HepG2 (cell line): ENCODE measurements around the gene HSD3B7. TPM values are rescaled to one million over a fixed set of nuclear protein-coding genes. Genes with fewer than 3 reads are reported as not detected.

ENCODE experiments used
- CBX2 ChIP-seq, 2 experiments: fragments of 200-600 bp in 1 of 2; sonication (generic); formaldehyde crosslinking in 1 of 2; IDR thresholded peaks; 2 replicates each; pipeline versions ENCODE4 v1.7.0 to v1.8.1; 2018 to 2022; ENCODE audit warnings: low read depth in 2 of 2, low read length in 1 of 2, mild to moderate bottlenecking in 1 of 2, missing genetic modification reagents in 1 of 2
- HHEX ChIP-seq: IDR thresholded peaks from 2 replicates; pipeline ENCODE4 v1.6.1; 2016; ENCODE audit warnings: control low read depth
- HNF1B ChIP-seq: sonication (generic); formaldehyde crosslinking; IDR thresholded peaks from 2 replicates; pipeline ENCODE4 v1.5.1; 2020; ENCODE audit warnings: mild to moderate bottlenecking, moderate library complexity, missing genetic modification reagents
- IRF1 ChIP-seq: sonication (generic); formaldehyde crosslinking; IDR thresholded peaks from 2 replicates; pipeline ENCODE4 v1.4.0; 2020; ENCODE audit warnings: low read depth, mild to moderate bottlenecking, missing genetic modification reagents
- MED8 ChIP-seq: sonication (generic); formaldehyde crosslinking; IDR thresholded peaks from 2 replicates; pipeline ENCODE4 v1.8.1; 2023; ENCODE audit warnings: mild to moderate bottlenecking, missing genetic modification reagents; ENCODE audit not compliant: insufficient replicate concordance
- MTF2 ChIP-seq: sonication (generic); formaldehyde crosslinking; IDR thresholded peaks from 2 replicates; pipeline ENCODE4 v1.5.0; 2020; ENCODE audit warnings: missing genetic modification reagents, borderline replicate concordance
- PHF20 ChIP-seq: sonication (generic); formaldehyde crosslinking; IDR thresholded peaks from 2 replicates; pipeline ENCODE4 v1.5.0; 2020; ENCODE audit warnings: mild to moderate bottlenecking, missing genetic modification reagents
- REST ChIP-seq, 2 experiments: IDR thresholded peaks; 2 replicates each; pipeline ENCODE4 v1.6.1; 2011 to 2012; ENCODE audit warnings: low read length in 2 of 2, borderline replicate concordance in 1 of 2, low read depth in 1 of 2, mild to moderate bottlenecking in 1 of 2, moderate library complexity in 1 of 2
- RFX3 ChIP-seq: IDR thresholded peaks from 2 replicates; pipeline ENCODE4 v1.6.1; 2016; ENCODE audit warnings: missing biosample characterization, missing genetic modification reagents
- SIN3A ChIP-seq: IDR thresholded peaks from 2 replicates; pipeline ENCODE4 v1.6.1; 2011; ENCODE audit warnings: low read depth, mild to moderate bottlenecking, control low read depth, low read length, borderline replicate concordance
- ZBTB42 ChIP-seq: sonication (generic); formaldehyde crosslinking; IDR thresholded peaks from 2 replicates; pipeline ENCODE4 v1.5.0; 2020; ENCODE audit warnings: mild to moderate bottlenecking, missing genetic modification reagents
- ZFP41 ChIP-seq: sonication (generic); formaldehyde crosslinking; IDR thresholded peaks from 2 replicates; pipeline ENCODE4 v1.4.0; 2020; ENCODE audit warnings: mild to moderate bottlenecking, missing genetic modification reagents, borderline replicate concordance
- ZNF143 ChIP-seq: sonication (generic); formaldehyde crosslinking; IDR thresholded peaks from 2 replicates; pipeline ENCODE4 v1.4.0; 2020; ENCODE audit warnings: missing genetic modification reagents
- ZNF343 ChIP-seq: sonication (generic); formaldehyde crosslinking; IDR thresholded peaks from 2 replicates; pipeline ENCODE4 v1.4.0; 2020; ENCODE audit warnings: mild to moderate bottlenecking, missing genetic modification reagents
- ZNF550 ChIP-seq: sonication (generic); formaldehyde crosslinking; IDR thresholded peaks from 2 replicates; pipeline ENCODE4 v1.4.0; 2020; ENCODE audit warnings: mild to moderate bottlenecking, missing genetic modification reagents, borderline replicate concordance
- ZNF564 ChIP-seq: sonication (generic); formaldehyde crosslinking; IDR thresholded peaks from 2 replicates; pipeline ENCODE4 v1.8.1; 2023; ENCODE audit warnings: mild to moderate bottlenecking, missing genetic modification reagents
- ZNF574 ChIP-seq: sonication (generic); formaldehyde crosslinking; IDR thresholded peaks from 2 replicates; pipeline ENCODE4 v1.4.0; 2020; ENCODE audit warnings: missing genetic modification reagents
- ZNF768 ChIP-seq: sonication (generic); formaldehyde crosslinking; IDR thresholded peaks from 2 replicates; pipeline ENCODE4 v1.4.0; 2020; ENCODE audit warnings: missing genetic modification reagents
- ZNF777 ChIP-seq: sonication (generic); formaldehyde crosslinking; IDR thresholded peaks from 2 replicates; pipeline ENCODE4 v1.4.0; 2020; ENCODE audit warnings: missing genetic modification reagents
- ZSCAN22 ChIP-seq: sonication (generic); formaldehyde crosslinking; IDR thresholded peaks from 2 replicates; pipeline ENCODE4 v1.4.0; 2020; ENCODE audit warnings: mild to moderate bottlenecking, missing genetic modification reagents
- polyA plus RNA-seq, 8 experiments: library from polyadenylated mRNA; depleted of rRNA in 3 of 8; stranded (reverse) in 7 of 8; unstranded in 1 of 8; fragments of >200 nt; fragmentation: Illumina TruSeq in 4 of 8; extraction: Trizol in 4 of 8; gene quantifications; 2 replicates each; pipeline versions ENCODE4 v1.2.1 to v1.2.3, GENCODE V29; 2011 to 2016; ENCODE audit warnings: low read depth in 4 of 8, missing spikeins in 1 of 8, mixed read lengths in 1 of 8; ENCODE audit not compliant: insufficient read depth in 1 of 8
- total RNA-seq, 5 experiments: library from RNA; depleted of rRNA; stranded (reverse); fragments of >200 nt; fragmentation: Illumina TruSeq; extraction: Trizol; gene quantifications; 2 replicates each; pipeline ENCODE4 v1.2.3, GENCODE V29; 2016; ENCODE audit warnings: low read depth in 1 of 5

HSD3B7 gene
- total and polyA plus RNA-seq, 2 of the 13 experiments (the other 11 are each of a cell fraction or from before 2014, with no cell fraction given): 32.9 to 69.7 TPM

GRCh38 chr16:30948667-30949649 is 36.0 kb upstream of the HSD3B7 start, which contains the start of gene ORAI3 (continued):
- TF ChIP-seq IRF1 (CRISPR knock-in tag): no peak
- TF ChIP-seq ZBTB42 (CRISPR knock-in tag): no peak
- no peak for TF ChIP-seq HHEX
- no peak for TF ChIP-seq ZSCAN22 (CRISPR knock-in tag)
- TF ChIP-seq ZNF564 (CRISPR knock-in tag): no peak
- peak; percentile 63 for TF ChIP-seq PHF20 (CRISPR knock-in tag)
- TF ChIP-seq RFX3 (CRISPR knock-in tag): no peak
- no peak for TF ChIP-seq REST (IDR thresholded peaks at IDR 0.05; ENCODE audit: borderline replicate concordance in 1 of 2, low read depth in 1 of 2, low read length in 2 of 2)
- TF ChIP-seq CBX2 (IDR thresholded peaks at IDR 0.05; ENCODE audit: low read depth, low read length): no peak
- TF ChIP-seq CBX2 (CRISPR knock-in tag; IDR thresholded peaks at IDR 0.05; ENCODE audit: low read depth): no peak
- TF ChIP-seq ZNF574: peak; percentile 73
- no peak for TF ChIP-seq ZFP41 (CRISPR knock-in tag)
- peak; percentile 31; the same call in 1 of the 2 replicates for TF ChIP-seq SIN3A
- peak; percentile 70; the same call in 1 of the 2 replicates for TF ChIP-seq ZNF768 (CRISPR knock-in tag)
- TF ChIP-seq ZNF343 (CRISPR knock-in tag): no peak; the same call in 1 of the 2 replicates
- TF ChIP-seq ZNF143 (CRISPR knock-in tag): no peak
- TF ChIP-seq ZNF777 (CRISPR knock-in tag): no peak
- TF ChIP-seq ZNF550: no peak
- TF ChIP-seq HNF1B (CRISPR knock-in tag): no peak
- TF ChIP-seq MED8 (CRISPR knock-in tag): peak; percentile 37
- no peak; the same call in 1 of the 2 replicates for TF ChIP-seq MTF2 (CRISPR knock-in tag)
